ENCODE results near the gene GNS. TPM values are rescaled to one million over a fixed set of nuclear protein-coding genes. Genes with fewer than 3 reads are reported as not detected.

Gene GNS
- total RNA-seq, 1 experiment from 2014 or later: 57.5 TPM

DNA sequence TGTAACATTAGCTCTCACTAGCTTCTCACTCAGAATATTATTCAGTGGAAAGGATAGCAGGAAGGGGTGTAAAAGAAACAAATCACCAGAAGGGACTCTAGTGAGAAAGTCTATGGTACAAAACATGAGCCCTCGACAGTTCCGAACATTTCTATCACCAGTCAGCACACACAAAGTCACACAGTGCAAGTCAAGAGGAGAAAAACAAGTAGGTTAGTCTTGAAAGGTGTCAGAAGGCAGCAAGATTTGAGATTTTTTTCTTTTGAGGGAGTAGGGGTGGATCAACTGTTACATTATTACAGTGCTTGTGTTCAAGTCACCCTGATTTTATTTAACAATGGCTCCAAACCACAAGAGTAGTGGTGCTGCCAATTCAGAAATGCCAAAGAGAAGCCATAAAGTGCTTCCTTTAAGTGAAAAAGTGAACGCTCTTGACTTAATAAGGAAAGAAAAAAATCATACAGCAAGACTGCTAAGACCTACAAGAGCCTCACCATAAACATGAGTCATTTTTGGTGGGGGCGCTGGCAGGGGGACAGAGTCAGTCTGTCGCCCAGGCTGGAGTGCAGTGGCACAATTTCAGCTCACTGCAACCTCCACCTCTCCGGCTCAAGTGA is 42.3 kb downstream of the GNS start:
- DNase-seq (ENCODE audit: low spot score): no peak
- no peaks in the 10 kb centered on the region for H3K9me3 ChIP-seq (ENCODE audit: low read depth, low read length, poor library complexity, severe bottlenecking)
- ChIA-PET CTCF (no interaction called here), POLR2A (ENCODE audit: low non-redundant PET) (no interaction called here)
- no peak overlapping the region for H3K27ac ChIP-seq (ENCODE audit: low read depth, low read length, poor library complexity, severe bottlenecking)
- H3K27me3 ChIP-seq (replicated peaks; ENCODE audit: insufficient read depth, low read depth, low read length, poor library complexity): no peaks in the 10 kb centered on the region
- no peak for TF ChIP-seq EZH2 (IDR thresholded peaks at IDR 0.05; ENCODE audit: borderline replicate concordance, low read depth, low read length, poor library complexity, severe bottlenecking)
- TF ChIP-seq, protein P1, sequence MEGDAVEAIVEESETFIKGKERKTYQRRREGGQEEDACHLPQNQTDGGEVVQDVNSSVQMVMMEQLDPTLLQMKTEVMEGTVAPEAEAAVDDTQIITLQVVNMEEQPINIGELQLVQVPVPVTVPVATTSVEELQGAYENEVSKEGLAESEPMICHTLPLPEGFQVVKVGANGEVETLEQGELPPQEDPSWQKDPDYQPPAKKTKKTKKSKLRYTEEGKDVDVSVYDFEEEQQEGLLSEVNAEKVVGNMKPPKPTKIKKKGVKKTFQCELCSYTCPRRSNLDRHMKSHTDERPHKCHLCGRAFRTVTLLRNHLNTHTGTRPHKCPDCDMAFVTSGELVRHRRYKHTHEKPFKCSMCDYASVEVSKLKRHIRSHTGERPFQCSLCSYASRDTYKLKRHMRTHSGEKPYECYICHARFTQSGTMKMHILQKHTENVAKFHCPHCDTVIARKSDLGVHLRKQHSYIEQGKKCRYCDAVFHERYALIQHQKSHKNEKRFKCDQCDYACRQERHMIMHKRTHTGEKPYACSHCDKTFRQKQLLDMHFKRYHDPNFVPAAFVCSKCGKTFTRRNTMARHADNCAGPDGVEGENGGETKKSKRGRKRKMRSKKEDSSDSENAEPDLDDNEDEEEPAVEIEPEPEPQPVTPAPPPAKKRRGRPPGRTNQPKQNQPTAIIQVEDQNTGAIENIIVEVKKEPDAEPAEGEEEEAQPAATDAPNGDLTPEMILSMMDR (conservative IDR thresholded peaks at IDR 0.05; ENCODE audit: low read depth, low read length): no peak
- H3K36me3 ChIP-seq (ENCODE audit: insufficient read depth, low read length, poor library complexity, severe bottlenecking): peaks cover 13% of the 10 kb centered on the region
- H3K4me3 ChIP-seq (ENCODE audit: low read depth, low read length, poor library complexity, severe bottlenecking): no peak overlapping the region
- H3K4me1 ChIP-seq (ENCODE audit: insufficient read depth, low read length, poor library complexity, severe bottlenecking): no peaks in the 10 kb centered on the region
- BruUV-seq (replicated peaks): no TSS peak
- intact Hi-C loops (cut with micrococcal nuclease; ENCODE audit: unreplicated experiment): no loop called here

- DNase-seq (ENCODE audit: low spot score): no peak
- no peak overlapping the region for H3K4me3 ChIP-seq (ENCODE audit: low read depth, low read length, poor library complexity, severe bottlenecking)
- intact Hi-C loops (cut with micrococcal nuclease; ENCODE audit: unreplicated experiment): no loop called here
- no TSS peak for BruUV-seq (replicated peaks)
- no peaks in the 10 kb centered on the region for H3K27me3 ChIP-seq (replicated peaks; ENCODE audit: insufficient read depth, low read depth, low read length, poor library complexity)
- H3K9me3 ChIP-seq (ENCODE audit: low read depth, low read length, poor library complexity, severe bottlenecking): no peaks in the 10 kb centered on the region
- ChIA-PET POLR2A (ENCODE audit: low non-redundant PET) (no interaction called here), CTCF (no interaction called here)
- H3K36me3 ChIP-seq (ENCODE audit: insufficient read depth, low read length, poor library complexity, severe bottlenecking): peaks cover 13% of the 10 kb centered on the region
- TF ChIP-seq, protein P1 (conservative IDR thresholded peaks at IDR 0.05; ENCODE audit: low read depth, low read length): no peak
- TF ChIP-seq EZH2 (IDR thresholded peaks at IDR 0.05; ENCODE audit: borderline replicate concordance, low read depth, low read length, poor library complexity, severe bottlenecking): no peak
- H3K27ac ChIP-seq (ENCODE audit: low read depth, low read length, poor library complexity, severe bottlenecking): no peak overlapping the region
- no peaks in the 10 kb centered on the region for H3K4me1 ChIP-seq (ENCODE audit: insufficient read depth, low read length, poor library complexity, severe bottlenecking)
These were observed 42.8 kb downstream of the GNS start for GRCh38 chr12:64716371-64716770.

- Histone ChIP-seq H3K4me1 (ENCODE audit: insufficient read depth, low read length, poor library complexity, severe bottlenecking) (no peaks in the 10 kb centered on the region), H3K27me3 (replicated peaks; ENCODE audit: insufficient read depth, low read depth, low read length, poor library complexity) (no peaks in the 10 kb centered on the region), H3K36me3 (ENCODE audit: insufficient read depth, low read length, poor library complexity, severe bottlenecking) (peaks cover 6% of the 10 kb centered on the region), H3K27ac (ENCODE audit: low read depth, low read length, poor library complexity, severe bottlenecking) (no peak overlapping the region), H3K9me3 (ENCODE audit: low read depth, low read length, poor library complexity, severe bottlenecking) (no peaks in the 10 kb centered on the region), H3K4me3 (ENCODE audit: low read depth, low read length, poor library complexity, severe bottlenecking) (no peak overlapping the region)
- intact Hi-C loops (cut with micrococcal nuclease; ENCODE audit: unreplicated experiment): no loop called here
- TF ChIP-seq, protein P1 (conservative IDR thresholded peaks at IDR 0.05; ENCODE audit: low read depth, low read length): no peak
- no peak for TF ChIP-seq EZH2 (IDR thresholded peaks at IDR 0.05; ENCODE audit: borderline replicate concordance, low read depth, low read length, poor library complexity, severe bottlenecking)
- DNase-seq (ENCODE audit: low spot score): no peak
- no TSS peak for BruUV-seq (replicated peaks)
- CTCF ChIA-PET: no interaction called here
- POLR2A ChIA-PET (ENCODE audit: low non-redundant PET): no interaction called here
These were observed 44.6 kb downstream of the GNS start for GRCh38 chr12:64714551-64714968.

All from A673 (cell line).